GM18868 (cell line): ENCODE data around the gene KAZN.

ENCODE experiments used
- ATAC-seq: cut with Tn5 transposase; IDR thresholded peaks from one replicate; pipeline ENCODE4 v1.9.1; 2021; ENCODE audit warnings: mild to moderate bottlenecking, moderate library complexity; ENCODE audit not compliant: unreplicated experiment

KAZN gene

DNA sequence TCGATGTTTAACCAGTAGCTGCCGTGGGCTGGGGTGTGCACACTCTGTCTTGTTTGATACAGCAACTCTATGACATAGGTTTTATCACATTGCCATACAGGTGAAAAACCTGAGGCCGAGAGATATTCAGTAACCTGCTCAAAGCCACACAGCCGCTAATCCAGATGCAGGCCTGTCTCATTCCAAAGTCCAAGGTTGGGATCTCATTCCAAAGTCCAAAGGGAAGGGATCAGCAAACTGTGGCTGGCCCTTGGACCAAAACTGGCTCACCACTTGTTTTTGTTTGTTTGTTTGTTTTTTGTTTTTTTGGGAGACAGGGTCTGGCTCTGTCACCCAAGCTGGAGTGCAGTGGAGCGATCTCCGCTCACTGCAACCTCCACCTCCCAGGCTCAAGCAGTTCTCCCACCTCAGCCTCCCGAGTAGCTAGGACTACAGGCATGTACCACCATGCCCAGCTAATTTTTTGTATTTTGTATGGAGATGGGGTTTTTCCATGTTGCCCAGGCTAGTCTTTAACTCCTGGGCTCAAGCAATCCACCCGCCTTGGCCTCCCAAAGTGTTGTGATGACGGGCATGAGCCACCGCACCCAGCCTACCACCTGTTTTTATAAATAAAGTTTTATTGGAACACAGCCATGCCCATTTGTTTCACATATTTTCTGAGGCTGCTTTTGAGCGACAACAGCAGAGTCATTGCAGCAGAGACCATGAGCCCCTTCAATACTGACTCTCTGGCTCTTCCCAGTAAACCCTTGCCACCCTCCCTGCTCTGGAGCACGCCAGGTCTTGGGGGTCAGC is 391.6 kb downstream of the KAZN start:
- ATAC-seq, result no peak

DNA sequence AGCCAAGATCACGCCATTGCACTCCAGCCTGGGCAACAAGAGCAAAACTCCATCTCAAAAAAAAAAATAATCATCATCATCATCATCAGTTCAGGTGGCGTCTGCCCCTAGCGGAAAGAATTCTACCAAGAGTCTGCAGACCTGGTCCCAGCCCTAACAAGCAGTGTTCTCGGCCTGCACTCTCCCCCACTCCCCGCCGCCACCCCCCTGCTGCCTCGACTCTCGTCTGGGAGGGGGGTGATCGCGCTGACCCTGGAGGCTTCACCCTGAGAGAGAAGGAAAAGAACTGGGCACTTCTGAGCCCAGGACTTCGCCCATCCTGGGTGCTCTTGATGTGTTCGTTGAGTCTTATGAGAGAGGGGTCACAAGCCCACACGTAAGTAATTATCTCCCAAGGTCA is 394.9 kb downstream of the KAZN start:
- ATAC-seq, result no peak

DNA sequence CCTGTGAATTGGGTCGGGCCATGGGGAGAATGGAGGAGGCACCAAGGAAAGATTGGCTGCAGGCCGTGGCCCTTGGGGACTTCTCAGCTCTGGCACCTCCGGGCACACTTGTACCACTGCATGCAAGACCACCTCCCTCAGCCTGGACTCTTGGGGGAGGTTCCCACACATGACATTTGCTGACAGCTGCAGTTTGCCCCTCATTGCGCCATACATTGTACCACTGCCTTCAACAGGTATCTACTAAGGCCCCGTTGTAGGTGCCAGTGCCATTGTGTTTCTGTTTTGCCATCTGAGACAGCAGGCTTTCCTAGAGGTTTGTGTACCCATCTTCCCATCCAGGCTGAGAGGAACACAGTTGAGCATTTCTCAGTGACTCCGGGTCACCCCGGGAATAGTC is 395.7 kb downstream of the KAZN start:
- ATAC-seq, result no peak

DNA sequence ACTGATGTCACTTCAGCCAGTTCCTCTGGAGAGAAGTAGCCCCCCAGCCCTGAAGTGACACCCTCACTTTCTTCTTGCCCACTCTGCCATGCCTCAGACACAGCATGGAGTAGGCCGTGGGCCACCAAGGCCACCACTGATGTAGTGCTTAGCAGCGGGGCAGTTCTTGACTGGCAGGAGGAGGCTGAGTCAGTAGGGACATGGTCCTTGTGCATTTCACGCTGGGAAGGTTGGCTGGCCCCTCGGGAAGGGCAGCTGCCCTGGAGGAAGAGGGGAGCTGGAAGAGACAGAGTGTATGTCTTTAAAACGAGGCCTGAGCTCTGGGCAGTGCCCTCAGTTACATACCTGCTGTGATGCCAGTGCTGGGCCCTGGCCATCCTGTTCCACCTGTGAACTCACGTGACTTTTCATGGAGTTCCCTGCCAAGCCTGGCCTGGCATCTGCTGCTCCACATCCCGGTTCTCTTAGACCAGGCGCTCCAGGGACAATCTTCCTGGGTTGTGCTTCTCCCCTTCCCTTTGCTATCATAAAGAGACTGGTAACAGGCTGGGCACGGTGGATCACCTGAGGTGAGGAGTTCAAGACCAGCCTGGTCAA is 396.5 kb downstream of the KAZN start:
- ATAC-seq, result no peak

DNA sequence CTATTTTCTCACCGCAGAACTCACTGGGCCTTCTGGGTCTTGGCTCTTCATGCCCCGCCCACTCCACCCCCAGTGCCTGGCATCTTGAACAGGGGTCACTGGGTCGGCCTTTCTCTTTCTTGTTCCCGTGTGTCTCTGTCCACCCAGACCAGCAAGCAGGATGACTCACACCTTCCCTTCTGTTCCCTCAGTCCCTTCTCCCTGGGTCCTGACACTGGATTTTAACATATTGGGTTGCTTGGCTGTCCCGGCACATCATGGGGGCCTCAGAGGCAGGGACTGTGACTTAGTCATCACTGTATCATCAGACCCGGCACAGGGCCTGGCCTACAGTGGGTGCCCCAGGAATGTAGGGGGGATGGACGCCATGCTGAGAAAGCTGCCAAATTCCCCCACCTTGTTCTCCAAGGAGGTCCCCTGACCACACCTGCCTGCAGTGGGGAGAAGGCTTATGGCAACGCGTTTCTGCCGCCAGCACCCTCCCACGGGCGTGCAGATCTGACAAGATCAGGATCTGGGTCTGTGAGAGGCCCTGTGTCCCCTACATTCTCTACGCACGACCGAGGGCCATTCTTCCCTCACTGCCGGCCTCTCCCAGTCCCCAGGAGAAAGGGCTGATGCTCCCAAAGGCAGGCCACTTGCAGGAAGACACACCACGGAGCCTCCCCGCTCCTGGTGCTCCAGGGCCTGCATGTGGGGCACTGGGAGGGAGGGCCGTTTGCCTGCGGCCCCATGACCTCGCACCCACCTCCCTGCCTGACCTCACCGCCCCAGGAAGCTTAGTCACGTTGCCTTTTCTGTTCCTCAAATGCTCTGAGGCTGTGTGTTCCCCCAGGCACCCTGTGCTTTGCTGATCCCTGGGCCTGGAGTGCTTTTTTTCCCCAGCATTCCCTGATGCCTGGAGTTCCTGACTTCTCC is 397.9 kb downstream of the KAZN start:
- no peak for ATAC-seq

DNA sequence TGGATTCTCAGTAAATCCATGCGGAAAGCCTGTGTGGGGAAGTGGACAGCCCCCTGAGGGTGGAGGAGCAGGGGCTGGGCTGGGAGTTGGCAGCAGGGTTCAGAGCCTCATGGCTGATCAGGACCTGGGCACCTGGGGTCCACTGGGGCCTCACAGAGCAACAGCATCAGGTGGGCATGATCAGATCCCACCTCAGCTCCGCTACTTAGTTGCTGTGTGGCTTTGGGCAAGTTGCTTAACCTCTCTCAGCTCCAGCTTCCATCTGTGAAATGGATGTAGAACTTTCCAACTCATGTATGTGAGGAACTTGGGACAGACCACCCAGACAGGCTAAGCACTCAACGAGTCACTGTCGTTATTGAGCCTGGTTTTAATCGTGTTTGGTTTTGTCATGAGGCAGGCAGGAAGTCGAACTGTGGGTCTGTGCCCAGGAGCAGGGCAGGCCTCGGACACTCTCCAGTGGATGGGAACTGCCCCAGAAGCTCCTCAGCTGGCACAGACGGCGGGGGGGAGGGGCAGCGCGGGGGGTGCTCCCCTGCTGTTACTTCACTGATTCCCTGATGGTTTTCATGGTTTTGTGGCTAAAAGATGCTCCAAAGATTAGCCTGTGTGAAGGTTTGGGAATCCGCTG is 399.3 kb downstream of the KAZN start:
- no peak for ATAC-seq

DNA sequence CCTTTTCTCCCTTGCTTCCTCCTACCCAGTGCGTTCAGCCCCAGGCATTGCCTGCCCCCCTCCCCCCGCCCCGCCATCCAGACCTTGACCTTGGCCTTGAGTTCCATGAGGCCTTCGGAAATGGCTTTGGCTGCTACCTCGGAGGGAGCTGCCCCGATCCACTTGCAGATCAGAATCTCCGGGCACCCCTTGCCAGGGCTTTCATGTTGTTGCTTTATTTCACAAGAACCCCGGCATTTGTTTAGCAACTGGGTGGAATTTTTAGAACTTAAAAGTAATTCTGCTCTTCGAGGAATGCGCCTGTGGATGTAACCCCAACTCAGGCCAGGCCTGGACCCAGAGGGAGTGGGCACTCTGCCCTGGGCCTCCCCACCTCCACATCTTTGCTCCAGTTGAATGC is 401.0 kb downstream of the KAZN start:
- no peak for ATAC-seq

DNA sequence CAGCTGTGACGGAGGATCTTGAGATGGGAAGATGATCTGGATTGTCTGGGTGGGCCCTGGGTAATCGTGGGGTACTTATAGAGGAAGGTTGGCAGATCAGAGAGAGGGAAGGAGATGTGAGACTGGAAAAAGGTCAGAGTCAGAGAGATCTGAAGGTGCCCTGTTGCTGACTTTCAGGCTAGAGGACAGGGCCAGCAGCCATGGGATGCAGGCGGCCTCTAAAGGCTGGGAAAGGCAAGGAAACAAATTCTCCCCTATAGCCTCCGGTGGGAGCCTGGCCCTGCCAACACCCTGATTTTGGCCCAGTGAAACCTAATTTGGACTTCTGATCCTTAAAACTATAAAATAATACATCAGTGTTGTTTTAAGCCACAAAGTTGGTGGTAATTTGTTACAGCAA is 401.5 kb downstream of the KAZN start:
- no peak for ATAC-seq

DNA sequence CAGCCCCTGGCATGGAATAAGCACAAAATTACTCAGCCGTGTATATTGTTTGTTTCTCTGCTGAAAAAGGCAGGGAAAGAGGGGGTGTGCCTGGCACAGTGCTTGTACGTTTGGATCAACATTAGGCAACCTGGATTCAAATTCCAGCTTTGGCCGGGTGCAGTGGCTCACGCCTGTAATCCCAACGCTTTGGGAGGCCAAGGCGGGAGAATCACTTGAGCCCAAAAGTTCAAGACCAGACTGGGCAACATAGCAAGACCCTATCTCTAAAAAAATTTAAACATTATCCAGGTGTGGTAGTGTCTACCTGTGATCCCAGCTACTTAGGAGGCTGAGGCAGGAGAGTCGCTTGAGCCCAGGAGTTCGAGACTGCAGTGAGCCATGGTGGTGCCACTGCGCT is 402.2 kb downstream of the KAZN start:
- no peak for ATAC-seq

DNA sequence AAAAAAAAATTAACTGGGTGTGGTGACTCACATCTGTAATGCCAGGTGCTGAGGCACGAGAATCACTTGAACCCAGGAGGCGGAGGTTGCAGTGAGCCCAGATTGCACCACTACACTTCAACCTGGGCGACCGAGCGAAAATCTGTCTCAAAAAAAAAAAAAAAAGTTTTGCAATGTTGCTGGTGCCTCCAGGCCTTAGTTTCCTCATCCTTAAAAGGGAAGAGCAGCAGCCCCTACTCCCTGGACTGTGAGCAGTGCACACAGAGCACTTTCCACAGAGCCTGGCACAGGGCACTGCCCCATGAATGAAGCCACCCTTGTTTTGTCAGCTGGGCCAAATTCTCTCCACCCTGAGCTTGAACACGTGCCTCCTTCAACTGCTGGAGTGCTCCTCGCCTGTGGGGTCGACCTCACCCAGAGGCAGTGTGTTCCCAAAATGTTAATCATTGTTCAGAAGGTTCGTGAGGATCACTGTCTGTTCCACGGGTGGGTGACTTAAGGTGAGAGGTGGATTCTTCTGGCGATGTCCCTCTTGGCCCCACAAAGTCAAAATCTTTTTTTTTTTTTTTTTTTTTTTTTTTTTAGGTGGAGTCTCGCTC is 402.9 kb downstream of the KAZN start:
- ATAC-seq, result no peak

DNA sequence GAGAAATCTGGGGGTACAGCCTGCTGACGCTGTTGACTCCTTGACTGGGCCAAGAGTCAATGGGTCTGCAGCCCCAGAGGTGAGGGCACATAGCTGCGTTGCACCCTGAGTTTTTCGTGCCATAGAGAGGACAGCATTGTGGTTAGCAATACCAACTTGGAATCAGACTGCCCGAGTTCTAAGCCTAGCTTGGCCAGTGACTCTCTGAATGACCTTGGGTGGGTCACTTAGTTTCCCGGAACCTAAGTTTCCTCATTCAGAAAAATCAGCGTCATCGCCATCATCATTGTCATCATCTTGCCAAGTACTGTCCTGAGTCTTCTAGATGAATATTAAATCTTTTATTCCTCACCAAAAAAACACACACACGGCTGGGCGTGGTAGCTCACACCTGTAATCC is 403.8 kb downstream of the KAZN start:
- ATAC-seq, result no peak

DNA sequence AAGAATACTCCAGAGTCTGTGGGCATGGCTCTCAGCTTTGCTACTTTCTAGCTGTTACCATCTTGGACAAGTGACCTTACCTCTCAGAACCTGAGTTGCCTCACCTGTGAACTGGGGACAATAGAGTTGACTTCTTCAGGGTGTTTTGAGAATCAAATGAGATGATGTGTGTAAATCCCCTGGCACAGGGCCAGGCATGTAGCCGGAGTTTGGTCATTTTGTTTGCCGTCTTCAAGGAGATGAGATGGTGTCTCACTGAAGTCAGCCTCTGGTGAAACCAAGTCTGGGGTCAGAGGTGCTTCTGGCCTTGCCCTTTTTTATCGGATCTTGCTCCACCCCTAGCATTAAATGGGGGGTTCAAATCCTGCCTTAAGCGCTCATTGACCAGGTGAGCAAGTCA is 405.9 kb downstream of the KAZN start:
- no peak for ATAC-seq

DNA sequence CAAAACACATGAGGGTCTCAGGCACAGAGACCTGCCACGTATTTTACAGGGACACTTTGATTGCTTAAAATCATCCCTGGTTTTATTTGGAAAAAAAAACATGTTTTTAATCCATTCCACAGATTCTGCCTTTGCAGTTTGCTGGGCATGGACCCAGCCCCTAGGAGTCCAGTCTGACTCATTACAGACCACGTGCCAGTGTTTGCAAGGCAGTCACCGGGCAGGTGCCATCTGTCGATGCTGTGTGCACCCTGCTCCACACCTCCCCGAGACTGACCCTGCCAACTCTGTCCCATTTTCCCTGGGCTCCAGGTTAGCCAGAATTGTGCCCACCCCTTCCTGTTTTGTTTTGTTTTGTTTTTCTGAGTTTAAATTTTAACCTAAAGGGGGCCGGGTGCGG is 406.6 kb downstream of the KAZN start:
- no peak for ATAC-seq

DNA sequence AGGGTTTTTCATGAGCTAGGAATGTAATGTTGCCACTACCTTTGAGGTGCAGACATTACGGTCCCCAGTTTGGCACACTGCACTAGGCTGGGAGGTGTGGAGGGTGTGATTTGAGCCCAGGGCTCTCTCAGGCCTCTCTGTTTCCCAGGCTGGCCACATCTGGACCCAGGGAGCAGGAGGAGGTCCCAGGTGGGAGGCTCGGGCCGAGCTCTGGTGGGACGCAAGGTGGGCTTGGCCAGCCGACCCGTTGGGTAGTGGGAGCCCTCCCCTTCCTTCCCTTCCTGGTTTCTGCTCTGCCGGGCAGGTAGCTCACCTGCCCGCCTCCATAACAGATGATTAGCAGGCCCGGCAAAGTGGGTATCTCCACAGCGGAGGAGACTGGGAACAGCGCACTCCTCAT is 408.9 kb downstream of the KAZN start:
- ATAC-seq, result no peak

DNA sequence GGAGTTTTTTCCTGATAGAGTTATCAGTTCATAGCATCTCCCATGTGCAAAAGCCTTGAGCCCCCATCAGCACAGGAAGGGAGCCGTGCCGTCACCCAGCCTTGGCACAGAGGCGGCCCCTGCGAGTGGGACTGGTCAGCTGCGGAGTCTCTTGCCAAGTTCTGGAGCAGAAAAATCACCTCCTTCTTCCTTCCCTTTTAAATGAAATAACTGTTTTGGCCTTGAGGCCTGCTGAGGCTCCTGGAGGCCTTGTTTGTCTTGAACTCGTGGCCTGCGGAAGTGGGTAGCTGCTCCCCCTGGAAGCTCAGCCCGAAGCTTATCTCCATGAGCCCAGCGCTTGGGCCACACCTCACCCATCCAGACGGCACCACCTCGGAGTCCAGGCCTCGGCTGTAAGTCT is 409.4 kb downstream of the KAZN start:
- no peak for ATAC-seq

DNA sequence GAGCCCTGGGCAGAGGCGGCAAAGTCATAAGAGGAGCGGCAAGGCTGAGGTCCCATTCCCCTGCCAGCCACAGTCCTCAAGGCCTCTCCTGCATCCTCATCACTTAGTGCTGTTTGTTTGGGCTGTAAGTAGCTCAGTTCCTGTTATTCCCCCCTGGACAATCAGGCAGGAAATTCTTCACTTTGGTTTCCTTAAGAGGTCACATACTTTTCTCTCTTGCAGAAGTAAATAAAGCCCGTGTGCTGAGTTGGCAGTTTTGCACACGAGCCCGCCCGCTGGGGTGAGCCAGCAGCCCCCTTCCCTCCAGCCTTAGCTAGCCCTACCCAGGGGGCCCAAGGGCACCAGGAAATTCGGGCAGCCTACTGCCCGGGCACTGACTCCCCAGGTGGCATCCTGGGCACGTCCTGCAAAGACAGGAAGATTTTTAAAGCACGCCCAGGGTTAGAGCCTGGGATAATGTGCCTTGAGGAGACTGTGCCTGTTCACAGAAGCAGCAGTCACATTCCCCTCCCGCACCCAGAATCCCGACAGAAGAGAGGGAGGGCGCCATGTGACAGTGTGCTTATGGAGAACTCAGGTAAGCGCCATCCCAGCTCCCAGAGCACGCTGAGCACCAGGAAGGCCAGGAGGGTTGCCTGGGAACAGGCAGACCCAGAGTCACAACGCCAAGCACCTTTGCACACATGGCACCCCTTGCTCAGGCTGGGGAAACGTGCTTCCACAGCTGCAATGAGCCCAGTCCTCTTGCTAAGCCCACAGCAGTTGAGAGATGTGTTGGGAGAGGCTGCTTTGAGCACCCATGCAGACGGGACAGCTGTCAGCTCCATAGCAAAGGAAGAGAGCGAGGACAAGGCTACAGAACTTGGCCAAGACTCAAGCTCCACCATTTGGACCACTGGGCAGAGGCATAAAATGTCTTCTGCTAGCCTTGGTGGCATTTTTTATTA is 410.6 kb downstream of the KAZN start:
- no peak for ATAC-seq

DNA sequence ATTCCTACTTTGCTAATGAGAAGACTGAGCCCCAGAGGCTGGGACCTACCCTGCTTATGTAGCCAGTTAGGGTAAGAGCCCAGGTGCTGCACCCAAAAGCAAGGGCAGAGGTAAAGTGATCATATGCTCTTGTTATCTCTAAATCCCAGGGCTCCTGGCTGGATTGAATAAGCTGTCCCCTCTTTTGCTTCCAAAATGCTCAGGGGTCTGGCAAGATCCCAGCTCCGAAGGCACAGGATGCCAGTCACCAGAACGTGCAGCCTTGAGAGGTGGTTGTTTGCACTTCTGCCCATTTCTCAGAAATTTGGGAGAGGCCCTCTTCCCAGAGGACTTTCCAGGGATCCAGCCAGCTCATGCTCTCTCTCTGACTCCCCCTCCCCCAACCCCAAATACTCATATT is 412.7 kb downstream of the KAZN start:
- no peak for ATAC-seq

DNA sequence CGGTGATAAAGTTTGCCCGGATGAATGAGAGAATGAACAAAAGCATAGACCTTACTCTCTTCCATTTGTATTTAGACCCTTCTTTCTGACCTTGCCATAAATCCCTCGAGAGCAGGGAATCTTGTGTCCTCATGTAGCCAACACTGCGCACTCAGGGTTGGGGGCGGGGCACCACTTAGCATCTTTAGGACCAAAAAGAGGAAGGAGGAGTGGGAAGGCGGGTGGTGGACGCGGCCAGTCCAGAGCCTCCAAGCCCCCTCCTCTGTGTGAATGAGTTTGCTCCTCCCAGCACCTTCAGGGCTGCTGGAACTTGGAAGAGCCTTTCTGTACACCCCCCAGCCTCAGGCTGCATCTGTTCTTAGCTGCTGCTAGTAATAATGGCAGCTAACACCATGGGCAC is 413.2 kb downstream of the KAZN start:
- no peak for ATAC-seq

DNA sequence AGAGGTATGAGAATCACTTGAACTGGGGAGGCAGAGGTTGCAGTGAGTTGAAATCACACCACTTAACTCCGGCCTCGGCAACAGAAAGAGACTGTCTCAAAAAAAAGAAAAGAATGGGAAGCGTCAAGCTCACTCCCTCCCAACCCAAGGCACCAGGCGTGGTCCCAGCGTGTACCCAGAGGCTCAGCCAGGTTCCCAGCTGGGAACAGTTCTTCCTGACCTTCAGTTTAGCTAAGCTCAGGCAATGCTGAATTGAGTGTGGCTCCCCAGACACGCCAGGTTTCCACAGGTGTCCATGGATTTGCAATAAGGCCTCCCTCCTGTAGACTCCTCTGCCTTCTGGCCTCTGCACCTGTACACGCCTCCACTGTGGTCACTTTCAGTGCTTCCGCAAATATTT is 414.3 kb downstream of the KAZN start:
- ATAC-seq, result no peak

DNA sequence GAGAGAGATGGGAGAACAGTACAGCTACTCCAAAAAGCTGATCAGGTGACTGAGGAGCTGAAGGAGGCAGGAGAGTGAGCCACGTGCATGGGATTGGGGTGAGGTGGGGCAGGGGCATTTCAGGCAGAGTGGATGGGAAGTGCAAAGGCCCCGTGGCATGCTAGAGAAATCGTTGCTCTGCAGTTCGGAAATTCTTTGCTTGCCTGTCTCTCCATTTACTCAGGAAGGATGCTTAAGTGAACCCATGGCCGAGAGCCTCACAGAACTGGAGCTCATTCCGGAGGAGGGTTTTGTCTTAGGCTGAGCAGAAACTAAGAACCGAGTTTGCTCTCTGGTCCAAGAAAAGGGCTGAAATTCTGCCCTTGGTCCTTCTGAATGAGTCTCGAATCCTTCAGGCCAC is 415.3 kb downstream of the KAZN start:
- ATAC-seq, result no peak
